ENCODE data around the gene SIGLEC10. TPM values are rescaled to one million over a fixed set of nuclear protein-coding genes. Genes with fewer than 3 reads are reported as not detected.
"Not testable (repeated sequence)": the region's sequence is repeated elsewhere in the genome, so short reads cannot be mapped to it uniquely, and the experiment has no call there.

The SIGLEC10 gene
- total RNA-seq, 1 donor from 2014 or later = 12.6 TPM

- Histone ChIP-seq H3K36me3 (no peaks in the 10 kb centered on the region), H3K4me3 (no peak overlapping the region), H3K4me1 (no peaks in the 10 kb centered on the region), H3K9me3 (no peaks in the 10 kb centered on the region), H3K27me3 (no peaks in the 10 kb centered on the region), H3K27ac (no peak overlapping the region)
- TF ChIP-seq CTCF (IDR thresholded peaks at IDR 0.05) = no peak
- intact Hi-C loops (cut with DNase I) = no loop called here
- ATAC-seq = no peak
- DNase-seq = no peak
Measured at GRCh38 chr19:51399231-51399630, 18.2 kb downstream of the SIGLEC10 start.

- intact Hi-C loops (cut with DNase I) = no loop called here
- peak; percentile 60 for TF ChIP-seq CTCF (IDR thresholded peaks at IDR 0.05)
- peak; percentile 16 for ATAC-seq
Measured at GRCh38 chr19:51398096-51398704, 19.2 kb downstream of the SIGLEC10 start.

GRCh38 chr19:51397453-51397852 lies 20.0 kb downstream of the SIGLEC10 start:
- H3K36me3 ChIP-seq; DNase-seq; ATAC-seq; H3K9me3 ChIP-seq; H3K27ac ChIP-seq; H3K27me3 ChIP-seq; intact Hi-C loops (cut with DNase I); H3K4me1 ChIP-seq; H3K4me3 ChIP-seq: not testable (repeated sequence)

More at GRCh38 chr19:51398096-51398704, 19.2 kb downstream of the SIGLEC10 start:
- no peaks in the 10 kb centered on the region for H3K36me3 ChIP-seq
- H3K27ac ChIP-seq = no peak overlapping the region
- H3K4me1 ChIP-seq = no peaks in the 10 kb centered on the region
- H3K4me3 ChIP-seq = no peak overlapping the region
- H3K9me3 ChIP-seq = no peaks in the 10 kb centered on the region
- no peak for DNase-seq
- H3K27me3 ChIP-seq = no peaks in the 10 kb centered on the region

GRCh38 chr19:51396175-51396574 lies 21.3 kb downstream of the SIGLEC10 start:
- no peaks in the 10 kb centered on the region for H3K27me3 ChIP-seq
- H3K36me3 ChIP-seq = no peaks in the 10 kb centered on the region
- no peaks in the 10 kb centered on the region for H3K4me1 ChIP-seq
- ATAC-seq (no peak), DNase-seq (no peak)
- H3K4me3 ChIP-seq = no peak overlapping the region
- no peak for TF ChIP-seq CTCF (IDR thresholded peaks at IDR 0.05)
- intact Hi-C loops (cut with DNase I) = no loop called here
- H3K9me3 ChIP-seq = no peaks in the 10 kb centered on the region
- H3K27ac ChIP-seq = no peak overlapping the region

- H3K27me3 ChIP-seq = no peaks in the 10 kb centered on the region
- ATAC-seq (peak; percentile 97), DNase-seq (peak; percentile 93)
- H3K4me1 ChIP-seq = no peaks in the 10 kb centered on the region
- peak overlapping the region; percentile 44 for H3K4me3 ChIP-seq
- no peaks in the 10 kb centered on the region for H3K36me3 ChIP-seq
- intact Hi-C loops (cut with DNase I) = no loop called here
- no peaks in the 10 kb centered on the region for H3K9me3 ChIP-seq
- peak overlapping the region; percentile 75 for H3K27ac ChIP-seq
- TF ChIP-seq CTCF (IDR thresholded peaks at IDR 0.05) = no peak
Measured at GRCh38 chr19:51394050-51394836, 23.2 kb downstream of the SIGLEC10 start.

- no peak for TF ChIP-seq CTCF (IDR thresholded peaks at IDR 0.05)
- no peaks in the 10 kb centered on the region for H3K36me3 ChIP-seq
- H3K4me1 ChIP-seq = no peaks in the 10 kb centered on the region
- no peaks in the 10 kb centered on the region for H3K9me3 ChIP-seq
- H3K4me3 ChIP-seq = no peak overlapping the region
- H3K27ac ChIP-seq = no peak overlapping the region
- H3K27me3 ChIP-seq = no peaks in the 10 kb centered on the region
- ATAC-seq = no peak
- no peak for DNase-seq
- intact Hi-C loops (cut with DNase I) = no loop called here
Measured at GRCh38 chr19:51392701-51393100, 24.7 kb downstream of the SIGLEC10 start.
